SIG-M5 (cell line): ENCODE measurements around the gene EYA3.
A peak's percentile ranks its signal among the peaks of the same experiment; 100 is the strongest.

Source experiments
- DNase-seq: peaks from one replicate; lab custom pipeline; 2025; lab: John Stamatoyannopoulos, UW

EYA3 gene

DNA sequence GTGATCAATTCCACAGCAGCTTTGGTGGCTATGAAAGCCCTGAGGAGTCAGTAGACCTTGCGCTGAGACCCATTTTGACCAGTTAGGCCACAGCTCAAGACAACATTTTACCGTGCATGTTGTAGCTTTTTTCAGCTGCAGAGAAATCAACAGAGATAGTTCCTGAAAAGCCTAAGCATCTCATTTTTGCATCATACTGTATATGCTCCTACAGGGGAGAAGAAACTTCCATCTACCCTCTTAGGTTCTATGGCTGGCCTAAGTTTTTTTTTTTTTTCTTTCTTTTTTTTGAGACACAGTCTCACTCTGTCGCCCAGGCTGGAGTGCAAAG lies 24.8 kb upstream of the EYA3 start:
- DNase-seq: no peak

DNA sequence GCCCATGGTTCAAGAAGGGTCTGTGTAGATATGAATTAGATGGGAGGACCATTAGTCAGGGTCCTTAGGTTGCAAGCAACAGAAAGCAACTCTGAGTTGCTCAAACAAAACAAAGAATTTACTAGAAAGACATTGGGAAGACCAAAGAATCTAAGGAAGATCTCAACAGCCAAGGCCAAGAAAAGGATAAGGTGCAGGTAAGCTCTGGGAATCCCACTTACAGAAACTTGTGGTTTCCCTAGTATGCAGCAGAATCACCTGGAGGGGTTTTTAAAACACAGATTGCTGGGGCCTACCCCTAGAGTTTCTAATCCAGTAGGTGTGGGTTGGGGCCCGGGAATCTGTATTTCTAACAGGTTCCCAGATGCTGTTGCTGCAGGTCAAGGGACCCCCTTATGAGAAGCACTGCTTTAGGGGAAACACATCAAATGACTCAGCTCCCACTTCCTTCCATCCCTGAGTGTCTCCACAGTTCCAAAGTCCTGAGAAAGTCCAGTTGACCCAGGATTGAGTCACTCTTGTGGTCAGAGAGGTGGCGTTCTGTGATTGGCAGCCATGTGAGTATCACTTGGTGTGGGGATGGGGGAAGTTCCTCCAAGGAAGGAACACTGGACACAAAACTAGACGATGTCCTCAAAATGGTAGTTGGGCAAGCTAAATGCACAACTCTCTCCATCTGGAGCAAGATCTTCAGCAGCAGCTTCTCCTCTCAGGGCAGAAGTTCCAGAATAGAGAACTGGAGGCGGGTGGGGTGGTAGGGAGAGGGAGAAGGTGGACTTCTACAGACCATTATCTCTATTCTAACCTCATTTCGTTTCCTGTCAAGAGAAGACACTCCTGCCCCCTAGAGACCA lies 24.2 kb upstream of the EYA3 start:
- peak; percentile 39 for DNase-seq

DNA sequence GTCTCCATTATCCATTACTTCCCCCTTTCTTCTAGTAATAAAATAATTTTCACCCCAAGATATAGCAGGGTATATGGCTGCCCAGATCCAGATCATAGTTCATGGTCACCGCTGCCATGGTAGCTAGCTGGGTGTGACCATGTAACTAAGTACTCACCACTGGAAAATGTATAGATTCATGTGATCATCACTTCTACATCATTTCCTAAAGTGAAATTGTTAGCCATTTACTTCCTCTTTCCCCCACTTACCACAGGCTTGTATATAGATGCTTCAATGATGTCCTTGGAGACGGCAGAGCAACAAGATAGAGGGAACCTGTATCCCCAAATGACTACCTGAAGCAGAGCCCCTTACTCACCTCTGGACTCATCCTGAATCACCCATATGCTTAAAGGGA lies 22.7 kb upstream of the EYA3 start:
- DNase-seq: peak; percentile 83

DNA sequence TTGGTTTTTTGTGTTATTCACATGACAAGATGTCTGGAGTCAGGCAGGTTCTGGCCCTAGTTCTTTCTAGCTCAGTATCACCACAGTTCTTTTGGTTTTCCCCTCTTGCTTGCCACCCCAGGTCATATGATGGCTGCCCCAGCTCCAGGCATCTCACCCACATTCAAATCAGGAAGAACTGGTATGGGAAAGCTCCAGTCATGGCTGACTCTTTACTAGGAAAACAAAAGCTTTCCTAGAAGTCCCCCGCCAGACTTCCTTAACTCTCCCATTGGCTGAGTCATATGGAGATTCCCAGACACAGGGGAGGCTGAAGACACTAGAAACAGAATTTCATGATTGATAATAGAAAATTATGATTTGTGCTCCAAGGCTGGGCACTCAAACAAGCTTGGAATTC lies 22.1 kb upstream of the EYA3 start:
- DNase-seq: no peak

DNA sequence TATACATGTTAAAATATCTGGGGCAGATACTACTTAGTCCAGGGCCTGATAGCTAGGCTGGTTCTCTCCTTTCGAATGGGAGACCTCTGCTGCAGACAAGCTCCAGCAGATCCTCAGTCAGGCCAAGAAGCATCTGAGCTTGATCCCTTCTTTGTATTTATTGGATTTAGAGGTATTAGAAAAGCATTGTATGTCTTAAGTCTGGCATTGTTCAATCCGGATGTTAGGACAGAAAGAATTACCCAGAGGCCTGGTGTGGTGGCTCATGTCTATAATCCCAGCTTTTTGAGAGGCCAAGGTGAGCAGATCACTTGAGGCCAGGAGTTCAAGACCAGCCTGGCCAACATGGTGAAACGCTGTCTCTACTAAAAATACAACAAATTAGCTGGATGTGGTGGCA lies 21.2 kb upstream of the EYA3 start:
- DNase-seq: no peak

DNA sequence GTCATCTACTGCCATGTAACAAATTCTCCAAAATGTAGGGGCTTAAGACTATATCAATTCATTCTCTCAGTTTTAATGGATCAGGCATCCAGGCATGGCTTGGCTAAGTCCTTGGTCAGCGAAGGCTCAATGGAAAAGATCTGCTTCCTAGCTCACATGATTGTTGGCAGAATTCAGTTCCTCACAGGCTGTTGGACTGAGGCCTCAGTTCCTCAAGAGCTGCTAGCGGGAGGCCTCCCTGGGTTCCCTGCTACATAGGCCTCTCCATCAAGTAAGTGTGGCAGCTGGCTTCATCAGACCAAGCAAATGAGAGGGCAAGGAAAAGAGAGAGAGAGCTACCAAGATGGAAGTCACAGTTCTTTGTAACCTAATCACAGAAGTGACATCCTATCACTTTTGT lies 19.6 kb upstream of the EYA3 start:
- no peak for DNase-seq

DNA sequence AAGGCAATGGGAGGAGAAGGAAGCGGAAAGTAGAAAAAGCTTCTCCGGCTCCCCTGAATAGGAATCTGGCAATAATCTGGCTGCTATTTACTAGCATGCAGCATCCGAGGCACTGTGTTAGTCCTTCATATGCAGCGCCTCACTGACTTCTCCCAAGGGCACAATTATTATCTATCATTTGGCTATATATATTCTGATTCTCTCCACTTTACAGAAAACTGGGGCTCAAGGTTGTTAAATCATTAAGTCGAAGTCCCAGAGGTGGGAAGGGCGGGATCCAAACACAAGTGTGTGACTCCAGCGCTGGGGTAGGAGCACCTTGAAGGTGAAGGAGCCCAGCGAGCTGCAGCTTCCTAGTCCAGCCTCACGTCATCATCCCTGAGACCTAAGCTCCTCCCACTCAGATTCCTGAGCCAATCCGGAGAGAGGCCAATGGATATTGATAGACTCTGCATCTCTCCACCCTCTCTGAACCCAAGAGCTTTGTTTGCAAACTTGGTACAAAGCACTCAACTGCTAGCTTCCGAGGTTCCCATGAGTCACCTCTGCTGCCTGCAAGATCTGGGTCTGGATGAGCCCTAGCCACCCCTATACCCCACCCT lies 16.6 kb upstream of the EYA3 start:
- no peak for DNase-seq

DNA sequence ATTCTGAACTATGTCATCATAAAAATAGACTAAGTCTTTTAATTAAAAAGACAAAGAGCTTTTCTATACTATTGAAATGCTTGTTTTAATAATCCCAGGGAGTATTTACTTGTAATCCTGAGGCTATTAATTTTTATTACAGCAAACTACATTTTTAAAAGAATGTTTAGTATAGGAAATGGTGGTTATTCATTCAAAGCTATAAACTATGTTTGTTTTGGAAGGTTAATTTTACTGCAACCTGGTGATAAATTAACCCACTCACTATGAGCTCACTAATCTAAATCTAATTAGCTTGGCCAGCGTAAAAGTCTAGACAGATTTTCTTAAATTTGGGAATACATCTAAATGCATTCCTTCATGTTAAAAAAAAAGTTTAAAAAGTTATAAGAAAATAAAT lies 13.8 kb upstream of the EYA3 start:
- DNase-seq: no peak

DNA sequence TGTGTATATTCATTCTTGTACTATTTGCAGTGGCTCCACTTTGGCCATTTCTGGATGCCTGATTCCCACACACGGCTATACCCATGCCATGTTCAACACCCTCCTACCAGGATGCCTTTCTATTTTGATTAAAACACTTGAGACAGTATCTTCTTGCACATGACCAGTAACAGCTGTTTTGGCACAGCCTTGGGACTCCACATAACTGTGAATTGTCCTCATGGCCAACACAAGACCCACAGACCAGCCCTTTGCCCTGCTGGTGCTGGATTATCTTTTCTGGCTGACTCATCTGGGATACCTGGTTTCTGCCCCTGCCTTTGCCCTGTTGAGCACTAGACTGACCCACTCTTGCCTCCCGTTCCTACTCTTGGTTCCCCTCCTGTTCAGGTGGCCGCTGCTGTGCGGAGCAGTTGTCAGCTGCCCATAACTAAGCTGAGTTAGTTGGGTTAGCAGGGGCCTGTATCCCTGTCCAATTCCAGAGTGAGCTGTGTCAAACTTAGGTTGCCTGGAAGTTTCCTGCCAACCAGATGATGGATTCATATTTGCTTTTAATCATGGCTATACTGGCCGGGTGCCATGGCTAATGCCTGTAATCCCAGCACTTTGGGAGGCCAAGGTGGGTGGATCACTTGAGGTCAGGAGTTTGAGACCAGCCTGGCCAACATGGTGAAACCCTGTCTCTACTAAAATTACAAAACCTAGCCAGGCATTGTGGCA lies 10.8 kb upstream of the EYA3 start:
- DNase-seq: no peak

DNA sequence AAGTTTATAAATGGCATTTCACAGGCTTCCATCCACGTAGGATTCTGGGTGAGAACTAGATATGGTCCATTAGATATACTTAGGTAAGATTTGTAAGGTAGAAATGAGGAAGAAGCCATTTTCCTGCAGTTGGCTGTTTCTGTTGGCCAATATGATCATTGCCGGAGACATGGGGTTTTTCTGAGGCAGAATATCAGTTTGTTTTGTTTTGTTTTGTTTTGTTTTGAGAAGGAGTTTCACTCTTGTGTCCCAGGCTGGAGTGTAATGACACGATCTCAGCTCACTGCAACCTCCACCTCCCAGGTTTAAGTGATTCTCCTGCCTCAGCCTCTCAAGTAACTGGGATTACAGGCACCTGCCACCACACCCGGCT lies 8.7 kb upstream of the EYA3 start:
- no peak for DNase-seq

DNA sequence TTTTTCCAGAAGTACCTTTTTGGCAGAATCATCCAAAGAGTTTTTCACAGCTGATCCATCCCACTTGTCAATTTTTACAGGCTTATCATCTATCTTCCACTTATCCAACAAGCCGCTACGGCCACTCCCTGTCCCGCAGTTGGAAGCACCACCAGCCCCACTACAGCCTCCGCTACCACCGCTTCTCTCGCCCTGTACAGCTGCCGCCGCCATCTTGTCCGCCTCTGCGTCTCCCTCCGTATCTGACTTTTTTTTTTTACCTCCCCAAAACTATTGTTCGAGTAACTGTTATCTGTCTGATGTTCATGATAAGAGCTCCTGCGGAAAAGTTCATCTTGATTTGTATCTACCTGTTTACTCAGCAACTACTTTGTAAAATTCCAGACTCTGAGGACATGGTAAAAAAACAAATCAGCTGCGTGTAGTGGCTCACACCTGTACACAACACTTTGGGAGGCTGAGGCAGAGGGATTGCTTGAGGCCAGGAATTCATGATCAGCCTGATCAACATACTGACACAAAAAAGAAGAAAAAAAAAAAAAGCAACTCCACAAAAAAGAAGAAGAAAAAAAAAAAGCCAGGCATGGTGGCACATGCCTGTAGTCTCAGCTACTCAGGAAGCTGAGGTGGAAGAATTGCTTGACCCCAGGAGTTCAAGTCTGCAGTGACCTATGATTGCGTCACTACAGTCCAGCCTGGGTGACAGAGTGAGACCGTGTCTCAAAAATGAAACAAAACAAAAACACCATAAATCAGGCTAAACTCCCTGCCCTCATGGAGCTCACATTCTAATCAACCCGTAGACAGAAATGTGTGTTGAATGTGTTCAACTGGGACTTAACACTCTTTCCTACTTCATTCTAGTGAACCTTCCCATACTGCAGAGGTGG lies 8.0 kb upstream of the EYA3 start:
- DNase-seq: no peak

DNA sequence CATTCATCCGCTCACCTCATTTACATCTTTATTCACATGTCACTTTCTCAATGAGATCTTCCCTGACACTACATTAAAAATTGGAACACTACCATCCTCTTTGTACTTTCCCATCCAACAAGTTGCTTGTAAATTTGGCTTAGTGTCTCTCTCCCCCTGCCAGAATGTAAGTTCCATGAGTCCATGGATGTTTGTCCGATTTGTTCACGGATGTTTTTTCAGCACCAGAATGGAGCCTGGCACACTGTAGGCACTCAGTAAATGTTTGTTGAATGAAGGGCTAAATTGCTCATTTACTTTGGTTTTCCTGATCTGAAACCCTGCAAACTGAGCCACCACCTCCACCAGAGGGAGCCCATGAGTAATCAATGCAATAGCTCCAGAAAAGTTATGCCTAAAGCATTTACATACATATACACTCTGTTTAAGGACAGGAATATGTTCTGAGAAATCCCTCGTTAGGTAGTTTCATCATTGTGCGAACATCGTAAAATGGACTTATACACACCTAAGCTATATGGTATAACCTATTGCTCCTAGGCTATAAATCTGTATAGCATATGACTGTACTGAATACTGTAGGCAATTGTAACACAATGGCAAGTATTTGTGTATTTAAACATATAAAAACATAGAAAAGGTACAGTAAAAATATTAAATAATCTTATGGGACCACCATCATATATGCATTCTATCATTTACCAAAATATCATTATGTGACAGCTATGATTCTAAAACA lies 2.8 kb upstream of the EYA3 start:
- DNase-seq: no peak

DNA sequence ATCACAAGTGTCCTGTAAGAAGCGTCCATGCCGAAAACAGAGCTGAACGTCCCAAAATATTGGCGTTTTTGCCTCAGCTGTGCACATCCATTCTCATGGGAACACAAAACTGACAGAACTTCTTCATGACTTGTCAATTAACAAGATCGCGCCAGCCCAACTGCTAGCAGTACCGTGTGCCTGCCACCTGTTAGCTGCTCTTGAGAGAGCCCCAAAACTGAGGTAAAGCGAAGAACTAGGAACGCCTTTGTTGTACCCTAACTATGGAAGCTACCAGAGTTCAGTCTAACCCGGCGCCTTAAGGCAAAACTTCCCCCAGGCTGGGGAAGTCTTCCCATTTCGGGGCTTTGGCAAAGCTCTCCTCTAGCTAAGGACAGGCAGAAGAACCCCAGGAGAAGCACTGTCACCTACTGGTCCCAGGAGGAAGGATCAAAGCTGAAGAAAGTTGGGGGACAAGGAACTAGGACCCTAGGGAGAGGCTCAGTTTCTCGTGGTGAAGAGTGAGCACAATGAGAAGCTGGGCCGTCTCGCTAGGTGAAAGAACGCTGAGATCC lies 719 bp downstream of the EYA3 start:
- no peak for DNase-seq

DNA sequence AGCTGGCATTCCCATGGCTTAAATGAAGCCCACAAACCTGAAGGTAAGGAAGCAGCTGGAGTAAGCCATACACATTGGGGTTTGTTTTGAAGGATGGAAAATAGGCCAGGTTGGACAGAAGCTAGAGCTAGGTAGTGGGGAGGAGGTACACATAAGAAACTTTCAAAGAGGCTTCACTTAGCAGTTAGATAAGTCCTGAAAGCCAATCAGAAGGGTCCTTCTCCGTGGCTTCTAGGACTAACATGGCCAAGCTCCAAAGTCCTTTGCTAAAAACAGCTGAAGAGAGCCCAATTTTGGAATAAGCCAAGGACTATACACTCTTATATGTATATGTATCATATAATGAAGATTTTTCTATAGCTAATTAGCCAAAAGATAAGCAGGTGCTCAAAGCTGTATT lies 1.8 kb downstream of the EYA3 start:
- DNase-seq: no peak

DNA sequence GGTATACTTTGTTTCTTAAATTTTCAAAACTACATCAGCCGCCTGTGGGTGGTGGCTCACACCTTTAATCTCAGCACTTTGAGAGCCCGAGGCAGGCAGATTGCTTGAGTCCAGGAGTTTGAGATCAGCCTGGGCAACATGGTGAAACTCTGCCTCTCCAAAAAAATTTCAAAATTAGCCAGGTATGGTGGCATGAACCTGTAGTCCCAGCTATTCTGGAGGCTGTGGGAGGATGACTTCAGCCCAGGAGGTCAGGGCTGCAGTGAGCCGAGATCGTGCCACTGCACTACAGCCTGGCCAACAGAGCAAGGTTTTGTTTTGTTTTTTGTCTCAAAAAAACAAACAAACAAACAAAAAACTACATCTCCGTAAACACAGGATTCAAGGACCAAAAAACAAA lies 3.3 kb downstream of the EYA3 start:
- no peak for DNase-seq

DNA sequence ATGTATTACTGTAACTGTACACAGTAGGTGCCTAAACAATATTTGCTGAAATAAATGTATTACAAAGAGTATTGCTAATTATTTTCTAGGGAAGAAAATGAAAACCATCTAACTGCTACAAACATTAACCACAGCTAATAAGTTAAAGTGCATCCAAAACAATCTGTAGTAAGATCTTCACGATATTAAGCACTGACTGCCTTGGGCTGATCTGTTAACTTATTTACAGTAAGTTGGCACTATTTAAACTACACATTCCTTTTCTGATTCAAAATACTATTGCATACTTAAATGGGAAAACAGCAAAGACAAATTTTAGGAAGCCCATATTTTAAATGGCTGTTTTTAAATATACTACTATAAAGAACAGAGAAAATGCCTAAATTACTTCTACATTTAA lies 4.5 kb downstream of the EYA3 start:
- no peak for DNase-seq

DNA sequence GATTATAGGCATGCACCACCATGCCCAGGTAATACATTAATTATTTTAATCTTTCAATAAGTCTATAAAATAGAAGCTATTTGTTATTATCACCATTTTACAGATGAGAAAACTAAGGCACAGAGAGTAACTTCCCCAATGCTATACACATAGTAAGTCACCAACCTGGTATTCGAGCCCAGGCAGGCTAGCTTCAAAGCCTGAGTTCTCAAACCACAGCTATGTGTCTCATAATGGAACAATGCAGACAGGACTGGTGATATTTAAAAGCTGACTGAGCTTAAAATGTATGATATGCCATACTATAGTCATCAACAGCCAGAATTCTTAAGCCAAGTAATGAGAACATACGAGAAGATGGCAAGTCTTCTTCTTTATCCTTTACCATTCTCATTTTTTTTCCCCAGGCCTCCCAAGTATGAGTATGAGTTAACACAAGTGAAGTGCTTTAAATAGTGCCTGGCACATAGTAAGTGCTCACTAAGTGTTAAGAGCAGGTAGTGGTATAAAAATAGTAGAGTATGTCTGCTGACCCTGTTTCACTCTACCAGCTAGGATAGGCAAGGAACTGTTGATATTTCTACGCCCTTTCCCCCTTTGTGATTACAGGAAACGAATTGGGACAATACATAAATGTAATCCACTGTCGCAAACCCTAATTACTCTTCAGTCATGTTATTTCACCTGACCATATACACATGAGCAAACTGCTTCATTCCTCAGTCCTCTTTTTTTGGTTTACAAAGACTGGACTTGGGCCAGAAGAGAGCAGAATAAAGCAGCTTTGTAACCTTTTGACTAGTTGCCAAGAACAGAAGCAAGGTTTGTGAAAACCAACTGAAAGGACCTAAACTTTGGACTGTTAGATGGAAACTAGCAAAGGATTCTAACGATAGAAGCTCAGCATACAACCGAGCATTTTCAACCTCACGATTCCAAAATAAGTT lies 9.5 kb downstream of the EYA3 start:
- DNase-seq: no peak

DNA sequence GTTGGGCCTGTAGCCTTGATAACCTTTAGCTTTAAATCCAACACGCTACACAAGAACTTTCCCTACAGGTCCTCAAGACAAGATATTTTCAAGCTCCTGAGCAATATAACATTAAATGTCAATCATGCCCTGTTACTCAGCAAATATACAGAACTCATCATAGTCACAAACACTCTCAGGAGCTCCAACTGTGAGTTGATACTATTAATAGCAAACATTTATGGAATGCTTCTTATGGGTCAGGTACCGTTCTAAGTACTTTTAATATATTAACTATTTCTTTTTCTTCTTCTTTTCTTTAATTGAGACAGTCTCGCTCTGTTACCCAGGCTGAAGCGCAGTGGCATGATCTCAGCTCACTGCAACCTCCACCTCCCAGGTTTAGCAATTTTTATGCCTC lies 10.1 kb downstream of the EYA3 start:
- no peak for DNase-seq

DNA sequence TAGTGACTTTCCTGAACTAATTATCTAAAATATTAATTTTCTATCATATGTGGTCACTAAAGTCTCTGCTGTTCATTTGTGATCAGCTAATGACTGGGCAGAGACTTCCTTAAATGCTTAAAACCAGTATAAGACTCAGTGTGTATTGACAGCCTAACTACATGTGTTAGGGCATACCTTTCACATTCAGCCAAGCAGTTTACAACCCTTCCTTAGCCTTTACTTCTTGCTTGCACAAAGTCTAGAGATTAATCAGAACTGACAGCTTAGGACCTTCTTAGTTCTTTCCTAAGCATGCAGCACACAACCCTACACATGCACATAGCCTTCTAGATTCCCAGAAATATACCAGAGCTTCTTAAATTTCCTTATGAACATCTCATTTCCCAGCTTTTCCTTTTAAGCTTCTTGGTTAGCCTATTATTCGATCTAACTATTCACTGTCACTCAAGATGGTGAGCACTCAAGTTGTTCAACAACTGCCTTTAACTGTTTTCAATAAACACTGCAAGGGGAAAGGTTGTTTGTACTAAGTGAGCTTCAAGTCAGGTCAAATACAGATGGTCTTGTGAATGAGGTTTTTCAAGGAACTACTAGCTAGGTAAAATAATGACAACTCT lies 13.4 kb downstream of the EYA3 start:
- DNase-seq: no peak

DNA sequence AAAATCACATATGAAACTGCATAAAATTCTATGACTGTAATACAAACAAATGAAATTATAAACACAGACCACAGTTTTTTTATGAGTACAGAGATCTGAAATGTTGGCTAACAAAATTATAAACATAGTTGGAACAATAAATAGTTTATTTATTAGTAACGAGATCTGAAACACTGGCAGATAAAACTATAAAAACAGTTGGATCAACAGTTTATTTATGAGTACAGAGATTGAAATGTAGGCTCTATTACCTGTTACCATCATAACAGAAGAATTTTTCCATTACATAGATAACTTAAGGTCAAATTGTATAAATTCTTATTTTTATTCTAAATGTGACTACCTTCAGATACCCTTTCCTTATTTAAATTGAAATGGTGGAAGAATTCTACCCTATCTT lies 14.5 kb downstream of the EYA3 start:
- no peak for DNase-seq
